HG02759 (cell line): ENCODE measurements around the gene CLIP4.
"Not testable (repeated sequence)": the region's sequence is repeated elsewhere in the genome, so short reads cannot be mapped to it uniquely, and the experiment has no call there.

Experiments
- ATAC-seq: cut with Tn5 transposase; IDR thresholded peaks from one replicate; pipeline ENCODE4 v1.9.1; 2021; ENCODE audit warnings: mild to moderate bottlenecking, moderate library complexity; ENCODE audit not compliant: unreplicated experiment

The CLIP4 gene

DNA sequence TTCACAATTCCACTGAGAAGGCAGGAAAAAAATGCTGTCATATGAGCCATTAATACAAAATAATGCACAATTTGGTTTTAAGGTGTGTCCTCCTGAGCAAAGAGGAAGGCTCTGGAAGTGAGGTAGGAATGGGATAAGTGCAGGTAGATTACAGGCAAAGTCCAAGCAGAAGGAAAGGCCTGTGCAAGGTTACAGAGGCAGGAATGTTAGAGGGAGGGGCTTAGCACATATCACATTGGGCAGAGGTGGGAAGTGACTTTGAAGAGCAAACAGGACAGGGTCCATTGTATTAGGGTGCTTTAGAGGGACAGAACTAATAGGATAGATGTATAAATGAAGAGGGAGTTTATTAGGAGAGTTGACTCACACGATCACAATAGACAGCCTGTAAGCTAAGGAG is 14.7 kb upstream of the CLIP4 start:
- no peak for ATAC-seq

DNA sequence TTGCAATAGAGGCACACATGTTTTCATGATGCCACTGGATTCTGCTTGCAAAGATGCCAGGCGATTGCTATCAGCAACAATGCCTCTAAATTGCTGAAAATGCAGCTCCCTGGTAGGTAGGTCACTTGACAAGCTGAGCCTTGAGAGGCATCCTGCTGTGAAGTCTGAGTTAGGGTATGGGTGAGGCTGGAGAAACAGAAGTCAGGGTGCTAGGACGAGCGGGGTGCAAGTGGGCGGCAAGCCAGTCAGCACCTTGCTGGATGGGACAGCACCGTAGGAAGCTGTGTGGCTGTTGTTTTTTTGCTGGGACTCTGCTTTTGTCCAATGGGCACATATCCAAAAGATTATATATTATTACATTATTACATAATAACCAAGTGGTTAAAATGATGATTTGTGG is 10.5 kb upstream of the CLIP4 start:
- no peak for ATAC-seq

DNA sequence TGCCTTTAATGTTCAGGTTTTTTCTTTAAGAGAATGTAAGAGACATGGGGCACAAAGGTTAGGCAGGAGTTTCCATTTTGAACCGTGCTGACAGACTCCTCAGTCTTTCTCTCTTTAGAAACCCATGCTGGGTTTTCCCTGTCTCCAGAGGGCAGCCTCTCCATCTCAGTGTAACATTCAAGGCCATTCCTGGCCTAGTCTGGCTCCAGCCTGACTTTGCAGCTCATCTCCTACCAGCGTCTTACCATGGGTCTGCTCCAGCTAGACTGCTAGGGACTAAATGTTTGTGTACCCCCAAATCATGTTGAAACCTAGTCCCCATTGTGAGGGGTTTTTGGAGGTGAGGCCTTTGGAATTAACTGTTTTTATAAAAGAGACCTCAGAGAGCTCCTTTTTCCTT is 9.8 kb upstream of the CLIP4 start:
- no peak for ATAC-seq

DNA sequence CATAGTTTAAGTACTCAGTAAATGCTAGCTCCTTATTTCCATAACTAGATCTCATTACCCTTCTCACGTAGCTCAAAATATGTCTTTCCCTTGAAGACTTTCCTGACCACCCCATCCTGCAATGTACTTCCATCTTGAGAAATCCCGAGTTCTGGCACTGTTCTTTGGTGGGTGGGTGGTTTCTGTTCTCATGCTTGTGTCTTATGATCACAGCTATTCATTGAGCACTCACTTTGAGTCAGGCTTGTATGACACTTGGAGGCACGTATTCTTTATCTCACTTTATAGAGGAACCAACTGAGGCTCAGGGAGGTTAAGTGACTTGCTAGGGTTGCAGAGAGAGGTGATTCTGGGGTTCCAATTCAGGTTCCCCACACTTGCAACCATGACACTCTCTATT is 9.0 kb upstream of the CLIP4 start:
- no peak for ATAC-seq

DNA sequence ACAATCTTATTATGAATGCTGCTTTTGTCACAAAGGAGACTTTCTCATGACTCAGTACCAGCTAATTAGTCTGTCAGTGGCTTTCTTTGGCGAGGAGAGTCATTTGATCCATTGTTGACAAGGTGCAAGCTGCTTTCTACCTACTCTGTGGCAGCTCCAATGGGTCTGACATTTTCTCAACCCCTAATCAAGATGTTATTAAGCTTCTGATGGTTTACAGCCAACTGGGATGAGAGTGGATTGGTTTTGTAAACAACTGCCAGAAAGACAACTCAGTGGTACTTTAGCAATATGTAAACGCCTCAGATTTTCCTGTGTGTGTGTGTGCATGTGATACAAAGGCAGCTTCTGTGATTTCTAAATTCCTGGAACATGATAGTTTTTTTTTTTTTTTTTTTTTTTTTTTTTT is 8.2 kb upstream of the CLIP4 start:
- no peak for ATAC-seq

DNA sequence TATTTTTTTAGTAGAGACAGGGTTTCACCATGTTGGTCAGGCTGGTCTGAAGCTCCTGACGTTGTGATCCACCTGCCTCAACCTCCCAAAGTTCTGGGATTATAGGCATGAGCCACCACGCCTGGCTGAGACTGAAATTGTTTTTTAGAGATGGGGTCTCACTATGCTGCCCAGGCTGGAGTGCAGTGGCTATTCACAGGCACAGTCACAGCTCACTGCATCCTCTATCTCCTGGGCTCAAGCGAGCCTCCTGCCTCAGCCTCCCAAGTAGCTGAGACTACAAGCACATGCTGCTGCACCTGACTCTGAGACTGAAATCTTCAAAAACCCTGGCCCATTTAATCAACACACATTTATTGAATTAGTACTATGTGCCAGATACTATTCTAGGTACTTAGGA is 7.7 kb upstream of the CLIP4 start:
- not testable (repeated sequence) for ATAC-seq

DNA sequence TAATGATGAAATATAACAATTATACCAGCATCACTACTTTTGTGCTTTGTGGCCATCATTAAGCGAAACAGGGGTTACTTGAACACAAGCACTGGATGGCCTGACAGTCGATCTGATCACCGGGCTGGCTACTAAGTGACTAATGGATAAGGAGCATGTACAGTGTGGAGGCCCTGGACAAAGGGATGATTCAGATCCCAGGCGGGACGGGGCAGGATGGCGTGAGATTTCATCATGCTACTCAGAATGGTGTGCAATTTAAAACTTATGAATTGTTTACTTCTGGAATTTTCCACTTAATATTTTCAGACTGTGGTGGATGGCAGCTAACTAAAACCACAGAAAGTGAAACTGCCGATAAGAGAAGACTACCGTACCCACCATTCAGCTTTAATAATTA is 7.0 kb upstream of the CLIP4 start:
- ATAC-seq: no peak

DNA sequence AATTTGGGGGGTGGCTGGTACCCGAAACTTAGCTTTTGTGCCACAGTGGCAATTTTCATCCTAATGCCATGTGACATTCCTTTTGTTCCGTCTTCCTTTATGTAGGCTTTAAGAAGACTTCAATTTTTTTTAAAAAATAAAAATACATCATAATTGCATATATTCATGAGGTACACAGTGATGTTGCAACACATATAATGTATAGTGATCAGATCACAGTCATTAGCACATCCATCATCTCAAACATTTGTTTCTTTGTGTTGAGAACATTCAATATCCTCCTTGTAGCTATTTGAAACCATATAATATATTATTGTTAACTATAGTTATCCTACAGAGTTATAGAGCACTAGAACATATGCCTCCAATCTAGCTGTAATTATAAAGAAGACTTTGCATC is 6.0 kb upstream of the CLIP4 start:
- no peak for ATAC-seq

DNA sequence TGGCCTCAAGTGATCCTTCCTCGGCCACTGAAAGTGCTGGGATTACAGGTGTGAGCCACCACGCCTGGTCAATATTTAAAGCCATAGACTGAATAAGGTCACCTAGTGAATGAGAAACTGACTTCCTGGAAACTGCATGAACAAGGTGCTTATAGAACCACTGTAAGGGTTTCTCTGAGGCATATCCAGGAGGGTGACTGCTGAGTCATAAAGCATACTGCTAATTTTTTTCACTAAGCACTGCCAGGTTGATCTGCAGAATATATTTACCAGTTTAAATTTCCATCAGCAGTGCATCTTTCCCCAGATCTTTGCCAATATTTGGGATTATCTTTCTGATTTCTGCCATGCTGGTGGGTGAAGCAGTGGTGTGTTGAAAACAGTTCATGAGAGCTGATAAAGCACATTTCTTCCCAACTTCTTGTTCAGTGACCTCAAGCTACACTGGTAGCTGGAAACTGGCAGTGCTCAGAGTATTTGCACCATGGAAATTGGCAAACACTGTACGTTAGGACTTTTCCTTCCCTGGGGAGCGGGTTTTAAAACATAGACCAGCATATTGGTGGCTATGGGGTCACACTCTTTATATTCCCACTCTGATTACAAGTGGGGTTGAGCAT is 4.2 kb upstream of the CLIP4 start:
- ATAC-seq: peak; percentile 42

DNA sequence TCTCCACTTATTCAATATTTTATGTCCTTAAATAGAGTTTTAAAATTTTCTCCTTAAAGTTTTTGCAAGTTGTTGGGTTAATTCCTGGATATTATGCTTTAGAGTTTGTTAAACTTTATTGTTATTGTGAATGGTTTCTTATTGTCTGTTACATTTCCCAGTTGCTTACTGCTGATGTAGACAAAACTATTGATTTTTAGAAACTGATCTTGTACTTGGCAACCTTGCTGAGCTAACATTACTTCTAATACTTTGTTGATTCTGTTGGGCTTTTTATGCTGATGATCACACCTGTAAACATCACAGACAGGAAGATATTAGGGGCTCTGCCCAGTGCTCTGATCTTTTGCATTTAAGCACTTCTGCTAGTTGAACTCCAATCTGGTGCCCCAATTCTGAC is 2.8 kb upstream of the CLIP4 start:
- no peak for ATAC-seq

DNA sequence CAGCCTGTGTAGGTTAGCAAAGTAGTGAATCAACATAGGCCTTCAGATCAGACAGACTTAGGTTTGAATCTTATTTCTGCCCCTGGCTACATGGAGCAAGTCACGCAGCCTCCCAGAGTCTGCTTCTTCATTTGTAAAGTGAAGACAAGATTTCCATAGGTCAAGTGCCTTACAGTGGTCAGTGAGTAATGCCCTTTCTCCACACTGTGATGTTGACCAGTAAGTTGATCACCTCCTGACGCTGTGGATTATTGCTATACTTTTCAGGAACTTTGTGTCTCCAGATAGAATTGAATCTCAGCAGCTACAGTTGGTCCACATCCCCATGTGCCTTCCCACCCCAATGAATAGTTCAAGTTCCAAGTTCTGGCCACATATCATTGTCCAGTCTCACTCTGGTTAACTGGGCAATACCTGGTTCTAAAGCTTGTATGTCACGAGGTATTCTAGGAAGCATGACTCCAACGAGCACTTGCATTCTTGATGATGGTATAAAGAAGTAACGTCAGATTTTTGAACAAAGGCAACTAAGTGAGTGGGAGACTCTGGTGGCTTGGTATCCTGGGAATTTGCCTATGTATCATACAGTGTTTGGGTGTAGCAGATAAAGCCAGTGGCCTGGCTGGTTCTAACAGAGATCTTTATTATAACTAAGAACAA is 2.1 kb upstream of the CLIP4 start:
- no peak for ATAC-seq

DNA sequence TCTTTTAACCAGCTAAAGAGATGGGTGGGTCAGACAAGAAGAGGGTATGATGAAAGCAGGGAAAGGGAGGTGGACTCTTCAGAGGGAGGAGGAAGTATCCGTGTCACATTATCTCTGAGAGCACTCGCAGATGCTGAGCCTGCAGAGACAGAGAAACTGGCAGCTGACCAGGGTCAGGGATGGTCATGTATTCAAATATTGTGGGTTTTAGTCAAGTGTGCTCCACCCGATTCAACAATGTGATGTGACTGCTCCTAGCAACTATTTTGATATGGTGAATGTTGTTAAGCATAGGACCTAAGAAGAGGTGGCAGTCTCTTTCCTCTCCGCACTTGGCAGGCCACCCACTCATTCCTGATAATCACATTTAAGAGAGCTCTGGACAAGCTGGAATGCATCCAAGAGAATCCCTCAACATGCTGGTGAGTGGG is 1.3 kb upstream of the CLIP4 start:
- ATAC-seq: no peak

DNA sequence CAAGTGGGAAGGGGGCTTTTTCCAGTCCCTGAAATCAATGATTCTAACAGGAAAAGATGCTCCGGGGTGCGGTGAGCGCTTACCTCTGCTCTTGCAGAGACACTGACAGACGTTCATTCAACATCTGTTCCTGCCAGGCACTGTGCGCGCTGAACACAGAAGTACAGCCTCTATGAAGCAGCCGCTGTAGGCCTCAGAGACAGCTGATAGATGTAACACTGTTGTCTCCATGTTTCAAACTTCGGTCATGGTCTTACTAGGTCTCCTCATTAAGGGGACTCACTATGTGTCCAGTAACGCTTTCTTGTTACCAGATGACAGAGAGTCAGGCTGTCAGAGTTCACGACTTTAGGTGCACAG is 649 bp upstream of the CLIP4 start:
- ATAC-seq: no peak

DNA sequence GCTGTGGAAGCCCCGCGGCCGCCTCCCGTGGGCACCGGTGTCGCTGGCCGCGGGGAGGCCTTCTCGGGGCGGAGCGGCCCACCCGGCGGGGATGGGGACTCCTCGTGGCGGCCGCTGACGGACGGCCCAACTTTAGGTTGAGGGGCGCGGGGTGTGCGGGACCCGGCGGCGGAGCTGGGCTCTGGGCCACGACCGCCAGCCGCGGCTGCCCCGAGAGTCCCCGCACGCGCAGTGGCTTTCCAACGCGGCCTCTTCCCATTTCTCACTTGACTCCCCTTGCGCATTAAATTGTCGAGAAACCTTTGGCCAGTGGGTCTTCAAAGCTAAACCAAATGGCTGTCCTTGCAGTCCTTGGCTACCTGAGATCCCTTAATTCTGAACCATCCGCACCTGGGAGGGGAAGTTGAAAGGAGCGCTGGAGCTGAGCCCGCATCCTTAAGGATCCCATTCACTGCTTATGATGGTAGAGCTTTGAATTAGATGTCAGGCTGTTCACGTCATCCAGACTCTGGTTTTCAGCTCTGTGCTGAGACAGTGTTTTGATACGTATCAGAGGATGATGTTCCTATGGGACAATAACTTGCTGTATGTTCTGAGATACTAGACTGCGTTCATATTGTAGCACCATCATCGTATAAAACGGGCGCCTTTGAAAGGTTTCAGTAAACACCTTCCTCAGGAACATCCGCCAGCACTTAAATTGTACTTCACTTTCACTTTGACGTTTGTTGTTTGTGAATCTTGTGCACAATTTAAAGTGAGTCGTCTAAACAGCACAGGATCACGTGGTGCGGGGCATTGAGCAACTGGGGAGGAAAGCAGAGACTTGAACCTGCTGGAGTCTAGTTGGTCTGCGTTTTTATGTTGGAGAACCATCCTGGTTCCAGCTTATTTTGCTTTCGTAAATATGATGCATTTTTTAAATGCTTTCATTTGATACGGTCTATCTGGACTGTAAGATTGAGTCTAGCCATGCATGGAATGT is 874 bp downstream of the CLIP4 start:
- peak; percentile 40 for ATAC-seq

DNA sequence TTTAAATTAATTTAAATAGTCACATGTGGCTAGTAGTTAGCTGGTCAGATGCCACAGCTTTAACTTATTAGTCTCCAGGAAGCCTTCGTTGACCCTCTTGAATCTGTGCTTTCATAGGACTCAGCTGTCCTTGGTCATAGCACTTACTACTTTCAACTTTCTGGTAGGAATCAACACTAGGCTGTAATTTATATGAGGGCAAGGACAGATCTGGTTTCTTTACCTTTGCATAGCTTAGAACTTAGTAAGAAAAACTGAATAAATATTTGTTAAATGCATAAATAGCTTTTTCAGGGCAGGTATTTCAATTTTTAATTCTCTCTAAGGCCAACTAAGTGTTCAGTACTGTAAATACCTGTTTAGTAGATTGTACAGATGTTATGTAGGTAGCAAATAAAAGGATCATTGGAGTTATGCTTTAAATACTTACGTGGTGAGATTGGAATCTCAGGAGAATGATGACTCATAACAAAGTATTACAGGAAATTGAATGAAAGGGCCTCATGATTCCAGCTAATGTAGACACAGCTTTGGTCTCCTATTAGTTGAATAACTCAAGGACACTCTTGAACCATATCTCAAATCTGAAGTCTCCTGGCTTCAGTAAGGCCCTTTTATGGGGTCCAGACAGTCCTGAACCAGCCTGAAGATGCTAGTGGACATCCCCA is 2.6 kb downstream of the CLIP4 start:
- ATAC-seq: no peak

DNA sequence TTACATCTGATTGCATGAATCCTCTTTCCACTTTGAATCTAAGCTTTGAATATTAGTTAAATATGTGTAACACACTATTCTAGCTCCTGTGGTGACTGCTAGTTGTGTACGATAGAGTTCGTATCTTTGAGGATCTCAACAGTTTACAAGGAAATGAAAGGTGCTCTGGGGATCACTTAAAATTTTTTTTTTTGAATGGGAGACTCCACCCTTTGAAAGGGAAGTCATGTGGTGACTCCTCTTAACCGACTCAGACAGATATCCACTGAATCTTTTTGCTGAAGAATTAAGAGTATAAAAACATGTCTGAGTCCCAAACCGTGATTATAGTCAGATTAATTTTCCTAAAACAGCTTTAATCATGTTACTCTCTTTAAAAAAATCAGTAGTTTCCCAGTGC is 4.0 kb downstream of the CLIP4 start:
- ATAC-seq: no peak

DNA sequence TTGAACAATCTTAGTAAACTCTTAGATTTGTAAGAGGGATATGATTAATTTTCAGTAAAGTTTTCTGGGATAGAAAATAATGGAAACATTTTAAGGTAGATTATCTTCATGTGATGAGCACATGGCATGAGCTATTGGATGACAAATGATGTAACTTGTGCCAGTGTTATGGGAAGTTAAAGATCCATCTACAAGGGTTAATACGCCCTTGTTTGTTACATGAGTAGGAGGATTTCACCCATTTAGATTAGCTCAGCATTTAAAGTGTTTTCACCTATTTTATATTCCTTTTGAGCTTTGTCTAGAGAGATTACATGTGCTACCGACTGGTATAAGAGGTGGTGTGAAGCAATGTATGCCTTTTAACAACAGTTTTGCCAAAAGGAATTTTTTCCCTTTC is 5.6 kb downstream of the CLIP4 start:
- no peak for ATAC-seq

DNA sequence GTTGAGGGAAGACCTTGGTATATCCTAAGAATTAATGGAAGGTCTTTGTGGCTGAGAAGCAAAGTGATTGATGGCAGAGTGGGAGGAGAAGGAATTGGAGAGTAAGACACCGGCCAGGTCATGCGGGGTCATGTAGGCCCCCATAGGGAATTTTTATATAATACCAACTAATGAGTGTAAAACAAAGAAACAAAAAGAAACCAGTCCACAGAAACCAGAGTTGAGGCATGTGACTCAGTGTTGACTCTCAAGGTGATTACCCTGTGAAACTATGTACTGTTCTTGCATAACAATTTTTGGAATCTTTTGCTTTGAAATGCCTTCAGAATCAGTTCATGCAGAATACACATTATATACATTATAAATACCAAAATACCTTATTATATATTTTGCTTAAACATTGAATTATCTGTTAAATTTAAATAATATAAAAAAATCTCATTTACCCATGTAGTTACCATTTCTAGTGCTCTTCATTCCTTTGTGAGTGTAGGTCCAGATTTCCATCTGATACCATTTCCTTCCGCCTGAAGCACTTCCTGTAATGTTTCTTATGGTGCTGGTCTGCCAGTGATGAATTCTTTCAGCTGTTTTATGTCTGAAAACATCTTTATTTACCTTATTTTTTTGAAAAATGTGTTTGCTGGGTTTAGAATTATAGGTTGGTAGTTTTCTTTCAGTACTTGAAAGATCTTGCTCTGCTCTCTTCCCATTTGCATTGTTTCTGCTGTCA is 8.6 kb downstream of the CLIP4 start:
- no peak for ATAC-seq

DNA sequence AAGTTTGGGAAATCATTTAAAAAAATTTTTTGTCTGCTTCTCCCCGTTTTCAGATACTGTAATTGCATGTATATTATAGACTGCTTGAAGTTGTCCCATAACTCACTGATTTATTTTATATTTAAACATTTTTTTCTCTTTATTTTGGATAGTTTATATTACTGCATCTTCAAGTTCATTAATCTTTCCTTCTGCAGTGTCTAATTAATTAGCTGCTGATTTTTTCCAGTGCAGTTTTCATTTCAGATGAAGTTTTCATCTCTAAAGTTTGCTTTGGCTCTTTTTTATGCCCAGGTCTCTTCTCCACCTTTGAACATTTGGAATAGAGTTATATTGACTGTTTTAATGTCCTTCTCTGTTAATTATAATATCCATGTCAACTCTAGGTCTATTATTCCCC is 9.3 kb downstream of the CLIP4 start:
- ATAC-seq: no peak

DNA sequence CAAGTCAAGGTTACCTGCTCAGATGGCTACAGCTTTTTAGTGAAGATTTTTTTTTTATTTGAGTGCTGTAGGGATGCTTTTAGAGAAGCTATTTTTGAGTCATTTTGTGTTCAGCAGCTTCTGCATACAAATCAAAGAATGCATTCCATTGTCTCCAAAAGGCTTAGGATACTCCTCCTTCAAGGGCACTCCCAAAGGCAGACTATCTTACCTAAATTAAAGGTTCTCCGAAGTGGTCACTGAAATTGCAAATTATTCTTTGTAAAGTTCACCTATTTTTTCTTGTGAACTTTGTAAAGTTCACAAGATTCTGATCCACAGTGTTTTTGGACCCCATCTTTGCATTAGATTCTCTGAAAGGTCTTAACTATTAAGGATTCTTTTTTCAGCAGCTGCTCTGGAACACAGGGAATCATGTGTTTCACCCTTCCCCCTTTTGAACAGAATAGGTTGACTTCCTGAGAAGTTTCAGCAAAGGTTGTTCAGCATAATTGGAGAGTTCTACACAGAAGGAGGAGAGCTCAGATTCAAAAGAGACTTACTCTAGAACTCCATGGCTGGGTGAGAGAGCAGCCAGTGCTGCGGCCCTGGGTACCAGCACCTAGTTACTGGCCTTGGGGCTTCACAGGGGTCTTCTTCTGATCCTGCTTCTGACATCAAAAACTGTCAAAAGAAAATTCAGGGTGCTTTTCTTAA is 14.5 kb downstream of the CLIP4 start:
- no peak for ATAC-seq
